Non-pigmented ciliary epithelial cell (primary cell): Measurements from ENCODE around the gene AIFM3.

Experiments
- DNase-seq: peaks from one replicate; pipeline ENCODE4 v3.0.0-alpha.2; 2010; ENCODE audit warnings: low read depth

AIFM3 gene

DNA sequence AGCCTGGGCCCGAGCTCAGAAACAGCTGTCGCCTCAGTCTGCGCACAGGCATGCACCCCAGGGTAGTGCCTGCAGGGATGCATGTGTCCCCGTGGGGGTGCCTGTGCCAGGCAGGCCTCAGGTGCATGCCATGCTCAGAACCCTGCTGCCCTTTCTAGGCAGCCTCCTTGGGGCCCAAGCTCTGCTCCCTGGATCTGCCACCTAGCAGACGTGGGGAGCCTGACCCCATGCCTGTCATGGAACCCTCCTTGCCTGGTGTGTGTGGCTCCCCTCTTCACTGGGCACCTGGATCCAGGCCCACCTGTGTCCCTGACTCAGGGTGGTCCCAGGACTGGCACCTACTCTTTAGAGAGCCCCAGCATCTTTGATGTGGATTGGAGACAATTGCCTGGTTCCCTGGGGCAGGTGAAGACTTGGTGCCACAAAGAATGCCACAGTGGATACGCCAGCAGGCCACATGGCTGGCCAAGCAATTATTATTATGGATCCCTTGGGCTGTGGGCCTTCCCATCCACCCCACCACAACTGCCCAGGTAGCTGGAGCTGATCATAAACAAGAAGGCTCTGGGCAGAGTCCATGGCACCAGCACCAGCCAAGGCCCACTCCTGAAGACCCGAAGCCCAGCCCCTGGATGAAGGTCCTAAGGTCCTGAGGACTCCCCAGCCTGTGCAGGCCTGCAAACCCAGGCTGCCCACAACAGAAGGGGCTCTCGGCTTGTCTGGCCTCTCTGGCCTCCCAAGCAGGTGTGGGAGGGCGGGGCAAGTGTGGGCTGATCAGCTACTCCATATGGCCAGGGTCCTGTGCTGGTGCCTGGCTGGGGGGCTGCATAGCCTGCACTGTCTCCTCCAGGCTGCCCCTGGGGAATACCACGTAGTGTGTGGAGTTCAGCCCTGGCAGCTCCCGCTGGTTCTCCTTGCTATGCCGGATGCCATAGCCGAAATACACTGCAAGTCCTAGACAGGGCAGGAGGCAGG is 61.5 kb downstream of the AIFM3 start:
- DNase-seq, result no peak

- DNase-seq, result no peak
These were observed 62.5 kb downstream of the AIFM3 start for GRCh38 chr22:21029486-21030025.

DNA sequence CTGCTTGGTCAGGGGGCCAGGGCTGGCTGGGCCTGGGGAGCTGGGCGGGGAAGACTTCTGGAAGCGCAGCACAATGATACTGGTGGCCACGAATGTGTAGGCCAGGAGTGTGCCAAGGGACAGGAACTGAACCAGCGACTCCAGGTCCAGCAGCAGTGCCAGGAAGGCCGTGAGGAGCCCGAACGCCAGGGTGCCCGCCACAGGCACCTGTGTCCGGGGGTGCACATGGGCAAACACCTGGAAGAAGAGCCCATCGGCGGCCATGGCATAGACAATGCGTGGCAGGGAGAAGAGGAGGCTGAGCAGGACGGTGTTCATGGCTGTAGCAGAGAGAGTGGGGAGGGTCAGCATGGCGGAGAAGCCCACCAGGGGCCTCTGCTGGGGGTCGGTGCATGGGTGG is 63.0 kb downstream of the AIFM3 start:
- DNase-seq, result no peak
